Measurements from ENCODE around the gene ID2. TPM values are rescaled to one million over a fixed set of nuclear protein-coding genes. Genes with fewer than 3 reads are reported as not detected.

ID2 gene
- total RNA-seq (2014; rRNA removed; shearing (Covaris generic)), result 119 and 135 TPM in 2 replicates
- polyA plus RNA-seq (2014; cell fraction: nucleus; rRNA removed), result 101 and 127 TPM in 2 replicates

- DNase-seq (ENCODE audit: extremely low read depth, low read depth), result peak; percentile 99
Measured at GRCh38 chr2:8681786-8682692, at the start of gene ID2. Gene ID2 (plus strand): TSS chr2:8682056. CDS start chr2:8682166, 110 bp downstream.

- DNase-seq (ENCODE audit: extremely low read depth, low read depth), result no peak
Measured at GRCh38 chr2:8632755-8633154, 49.1 kb upstream of the ID2 start.

GRCh38 chr2:8633186-8633734 lies 48.6 kb upstream of the ID2 start:
- DNase-seq (ENCODE audit: extremely low read depth, low read depth), result no peak

GRCh38 chr2:8633735-8634313 lies 48.0 kb upstream of the ID2 start:
- DNase-seq (ENCODE audit: extremely low read depth, low read depth), result no peak

GRCh38 chr2:8634466-8635172 lies 47.2 kb upstream of the ID2 start:
- no peak for DNase-seq (ENCODE audit: extremely low read depth, low read depth)

GRCh38 chr2:8636041-8636491 lies 45.8 kb upstream of the ID2 start:
- DNase-seq (ENCODE audit: extremely low read depth, low read depth), result no peak

- DNase-seq (ENCODE audit: extremely low read depth, low read depth), result no peak
Measured at GRCh38 chr2:8636721-8637636, 44.9 kb upstream of the ID2 start.

- no peak for DNase-seq (ENCODE audit: extremely low read depth, low read depth)
Measured at GRCh38 chr2:8638327-8638726, 43.5 kb upstream of the ID2 start.

GRCh38 chr2:8639122-8639635 lies 42.7 kb upstream of the ID2 start:
- DNase-seq (ENCODE audit: extremely low read depth, low read depth), result no peak

GRCh38 chr2:8640498-8640897 lies 41.4 kb upstream of the ID2 start:
- no peak for DNase-seq (ENCODE audit: extremely low read depth, low read depth)

GRCh38 chr2:8641301-8641965 lies 40.4 kb upstream of the ID2 start:
- no peak for DNase-seq (ENCODE audit: extremely low read depth, low read depth)

GRCh38 chr2:8642366-8643068 lies 39.3 kb upstream of the ID2 start:
- DNase-seq (ENCODE audit: extremely low read depth, low read depth), result no peak

- no peak for DNase-seq (ENCODE audit: extremely low read depth, low read depth)
Measured at GRCh38 chr2:8643250-8643995, 38.4 kb upstream of the ID2 start.

GRCh38 chr2:8643996-8644356 lies 37.9 kb upstream of the ID2 start:
- no peak for DNase-seq (ENCODE audit: extremely low read depth, low read depth)

GRCh38 chr2:8644605-8645175 lies 37.2 kb upstream of the ID2 start:
- no peak for DNase-seq (ENCODE audit: extremely low read depth, low read depth)

- no peak for DNase-seq (ENCODE audit: extremely low read depth, low read depth)
Measured at GRCh38 chr2:8645176-8645831, 36.6 kb upstream of the ID2 start.

Measured in NCI-H460 (cell line).